Uterus (tissue), 2 donors: ENCODE measurements around the gene CAMK2A.

Source experiments
- POLR2A ChIP-seq, 2 donors: fragments of 450-650 bp; IDR thresholded peaks; one replicate each; pipeline ENCODE4 v1.6.1; 2016; ENCODE audit warnings: antibody characterized with exemption in 2 of 2, mild to moderate bottlenecking in 1 of 2, moderate library complexity in 1 of 2
- TF ChIP-seq, protein P1 (sequence below), 4 experiments: fragments of 200-600 bp in 2 of 4; fragments of 450-650 bp in 2 of 4; sonication (generic) in 2 of 4; IDR thresholded peaks; one replicate each; pipeline ENCODE4 v1.5.1; 2016 to 2019; ENCODE audit warnings: antibody characterized with exemption in 4 of 4, mild to moderate bottlenecking in 2 of 4, moderate library complexity in 1 of 4

DNA sequence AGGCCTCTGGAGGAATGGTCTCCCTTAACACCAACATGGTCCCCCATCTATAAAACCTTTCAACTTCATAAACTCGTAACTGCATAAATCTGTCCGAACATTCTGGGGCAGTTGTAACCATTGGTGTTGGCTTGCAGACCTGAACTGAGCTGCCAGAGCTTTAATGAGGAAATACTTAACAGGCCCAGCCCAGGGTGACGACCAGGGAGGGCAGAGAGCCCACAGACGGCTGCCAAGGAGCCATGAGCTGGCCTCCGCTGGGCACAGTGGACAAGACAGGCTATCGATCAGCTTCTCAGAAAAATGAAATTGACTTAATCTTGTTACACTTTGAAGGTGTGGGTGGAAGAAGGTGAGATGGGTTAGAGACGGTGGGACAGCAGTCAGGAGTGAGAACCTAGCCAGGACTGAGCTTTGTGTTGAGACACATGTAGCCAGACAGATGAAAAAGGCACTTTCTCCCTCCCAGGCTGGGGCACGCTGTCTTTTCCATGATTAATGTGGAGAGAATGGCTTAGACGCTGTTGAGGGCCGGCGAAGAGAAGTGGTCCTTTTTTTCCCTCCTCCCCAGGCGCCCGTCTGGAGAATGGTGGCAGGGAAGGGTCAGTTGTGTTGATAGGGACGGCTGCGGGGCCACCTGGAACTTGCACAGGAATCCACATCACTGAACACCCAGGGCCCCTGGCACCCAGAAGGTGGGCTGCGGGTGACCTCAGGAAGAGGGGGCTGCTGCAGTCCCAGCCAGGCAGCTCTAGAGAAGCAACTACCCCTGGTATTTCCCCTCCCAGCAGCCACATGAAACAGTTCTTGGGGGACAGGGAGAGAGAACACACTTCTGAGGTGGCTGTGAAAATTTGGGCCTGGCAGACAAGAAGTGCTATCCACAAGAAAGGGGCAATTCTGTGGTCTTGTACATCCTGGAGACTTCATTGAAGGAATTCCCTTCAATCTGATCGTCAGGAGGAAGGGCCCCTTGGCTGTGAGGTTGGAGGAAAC, 40.6 kb upstream of the CAMK2A start:
- TF ChIP-seq, protein P1, sequence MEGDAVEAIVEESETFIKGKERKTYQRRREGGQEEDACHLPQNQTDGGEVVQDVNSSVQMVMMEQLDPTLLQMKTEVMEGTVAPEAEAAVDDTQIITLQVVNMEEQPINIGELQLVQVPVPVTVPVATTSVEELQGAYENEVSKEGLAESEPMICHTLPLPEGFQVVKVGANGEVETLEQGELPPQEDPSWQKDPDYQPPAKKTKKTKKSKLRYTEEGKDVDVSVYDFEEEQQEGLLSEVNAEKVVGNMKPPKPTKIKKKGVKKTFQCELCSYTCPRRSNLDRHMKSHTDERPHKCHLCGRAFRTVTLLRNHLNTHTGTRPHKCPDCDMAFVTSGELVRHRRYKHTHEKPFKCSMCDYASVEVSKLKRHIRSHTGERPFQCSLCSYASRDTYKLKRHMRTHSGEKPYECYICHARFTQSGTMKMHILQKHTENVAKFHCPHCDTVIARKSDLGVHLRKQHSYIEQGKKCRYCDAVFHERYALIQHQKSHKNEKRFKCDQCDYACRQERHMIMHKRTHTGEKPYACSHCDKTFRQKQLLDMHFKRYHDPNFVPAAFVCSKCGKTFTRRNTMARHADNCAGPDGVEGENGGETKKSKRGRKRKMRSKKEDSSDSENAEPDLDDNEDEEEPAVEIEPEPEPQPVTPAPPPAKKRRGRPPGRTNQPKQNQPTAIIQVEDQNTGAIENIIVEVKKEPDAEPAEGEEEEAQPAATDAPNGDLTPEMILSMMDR (IDR thresholded peaks at IDR 0.05), result no peak
- no peak for TF ChIP-seq POLR2A (IDR thresholded peaks at IDR 0.05)
